Stimulated activated CD8-positive, alpha-beta memory T cell treated with anti-CD3 and anti-CD28 coated beads, Interleukin-4, amount 100 ng/mL, for 24 hours (primary cell): Measurements from ENCODE around the gene FBL.
"Not testable (repeated sequence)": the region's sequence is repeated elsewhere in the genome, so short reads cannot be mapped to it uniquely, and the experiment has no call there.

Experiments
- DNase-seq: peaks from one replicate; pipeline ENCODE4 v3.0.0-alpha.2; 2020; ENCODE audit warnings: low read depth

Gene FBL

GRCh38 chr19:39845933-39846677 lies at the start of gene FBL:
Gene FBL (minus strand): TSS chr19:39846379. CDS start chr19:39846300, 79 bp downstream.
- DNase-seq = peak; percentile 97

- DNase-seq = not testable (repeated sequence)
These were observed 48.9 kb upstream of the FBL start for GRCh38 chr19:39895096-39895495.

GRCh38 chr19:39894236-39894606 lies 48.0 kb upstream of the FBL start:
- not testable (repeated sequence) for DNase-seq

- DNase-seq = peak; percentile 67
These were observed 47.4 kb upstream of the FBL start for GRCh38 chr19:39893366-39894235.

GRCh38 chr19:39892506-39892902 lies 46.3 kb upstream of the FBL start:
- not testable (repeated sequence) for DNase-seq

GRCh38 chr19:39891660-39892505 lies 45.7 kb upstream of the FBL start:
- not testable (repeated sequence) for DNase-seq

- no peak for DNase-seq
These were observed 44.8 kb upstream of the FBL start for GRCh38 chr19:39890755-39891551.

- not testable (repeated sequence) for DNase-seq
These were observed 43.9 kb upstream of the FBL start for GRCh38 chr19:39889872-39890754.

DNA sequence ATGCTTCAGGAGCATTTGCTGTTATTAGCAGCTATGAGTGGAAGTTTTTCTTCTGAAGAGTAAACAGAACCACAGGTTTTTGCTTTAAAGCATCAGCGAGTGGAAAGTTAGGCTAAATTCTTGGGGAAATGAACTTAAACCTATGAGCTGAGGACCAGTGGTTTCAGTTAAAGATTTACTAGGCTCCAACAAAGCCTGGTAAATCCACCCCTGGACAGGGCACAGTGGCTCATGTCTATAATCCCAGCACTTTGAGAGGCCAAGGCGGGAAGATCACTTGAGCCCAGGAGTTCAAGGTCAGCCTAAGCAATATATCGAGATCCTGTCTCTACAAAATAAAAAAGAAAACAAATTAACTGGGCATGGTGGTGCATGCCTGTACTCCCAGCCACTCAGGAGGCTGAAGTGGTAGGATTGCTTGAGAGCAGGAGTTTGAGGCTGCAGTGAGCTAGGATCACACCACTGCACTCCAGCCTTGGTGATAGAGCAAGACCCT lies 41.3 kb upstream of the FBL start:
- DNase-seq = not testable (repeated sequence)

DNA sequence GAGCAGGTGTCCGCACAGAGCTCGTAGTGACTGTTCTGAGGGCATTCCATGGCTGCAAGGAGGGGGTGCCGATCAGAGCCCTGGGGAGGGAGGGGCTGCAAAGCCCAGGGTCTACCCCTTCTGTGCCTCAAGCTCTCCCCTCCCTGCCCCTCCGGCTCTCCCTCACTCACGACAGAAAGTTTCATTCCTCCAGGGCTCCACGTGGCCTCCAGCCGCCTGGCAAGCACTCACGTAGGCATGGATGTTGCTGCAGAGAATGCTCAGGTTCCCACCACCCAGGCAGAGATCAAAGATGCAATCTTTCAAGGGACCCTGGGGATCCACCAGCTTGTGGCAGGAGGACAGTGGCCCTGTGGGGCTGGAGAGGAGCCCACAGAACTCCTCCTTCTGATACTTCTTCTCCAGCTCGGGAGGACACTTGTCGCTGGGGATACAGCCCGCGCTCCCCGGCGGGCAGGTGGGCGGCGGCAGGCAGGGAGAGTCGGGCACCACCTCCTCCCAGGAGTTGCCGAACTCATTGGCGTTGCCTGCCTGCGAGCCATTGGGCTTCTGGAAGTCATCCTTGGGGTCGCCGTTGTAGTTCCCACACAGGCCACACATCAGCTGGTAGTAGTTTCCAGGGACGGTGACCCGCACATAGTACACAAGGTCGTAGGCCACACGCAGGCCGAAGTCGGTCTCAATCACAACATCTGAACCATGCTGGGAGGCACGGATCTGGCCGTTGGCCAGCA lies 39.8 kb upstream of the FBL start:
- DNase-seq = not testable (repeated sequence)

DNA sequence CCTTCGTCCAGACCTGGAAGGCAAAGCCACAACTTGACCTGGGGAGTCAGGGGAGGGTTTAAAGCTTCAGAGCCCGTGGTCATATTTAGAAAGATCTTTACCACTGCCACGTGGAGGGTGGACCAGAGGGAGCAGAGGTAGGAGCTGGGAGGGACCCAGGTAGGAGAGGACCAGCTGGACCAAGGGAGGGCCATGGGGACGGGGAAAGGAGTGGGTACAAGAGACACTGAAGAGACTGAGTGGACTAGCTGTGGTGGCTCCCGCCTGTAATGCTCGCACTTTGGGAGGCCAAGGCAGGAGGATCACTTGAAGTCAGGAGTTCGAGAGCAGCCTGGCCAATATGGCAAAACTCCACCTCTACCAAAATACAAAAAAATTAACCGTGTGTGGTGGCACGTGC lies 38.5 kb upstream of the FBL start:
- not testable (repeated sequence) for DNase-seq

DNA sequence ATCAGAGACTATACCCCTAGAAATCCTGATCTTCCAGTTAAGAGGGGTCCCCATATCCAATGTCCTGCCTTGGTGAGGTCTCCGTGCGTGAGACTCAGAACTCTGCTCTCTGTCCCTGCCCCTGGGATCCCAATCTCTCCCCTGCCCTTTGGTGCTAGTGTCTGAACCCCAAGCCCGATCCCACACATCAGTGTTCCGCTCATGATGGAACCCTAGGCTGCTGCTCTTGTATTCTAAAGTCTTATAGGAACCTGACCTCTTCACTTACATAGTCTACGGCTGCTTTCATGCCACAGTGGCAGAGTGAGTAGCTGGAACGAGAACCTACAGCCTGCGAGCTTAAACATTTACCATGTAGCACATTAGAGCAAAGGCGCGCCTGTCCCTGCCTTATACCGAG lies 36.5 kb upstream of the FBL start:
- DNase-seq = not testable (repeated sequence)

DNA sequence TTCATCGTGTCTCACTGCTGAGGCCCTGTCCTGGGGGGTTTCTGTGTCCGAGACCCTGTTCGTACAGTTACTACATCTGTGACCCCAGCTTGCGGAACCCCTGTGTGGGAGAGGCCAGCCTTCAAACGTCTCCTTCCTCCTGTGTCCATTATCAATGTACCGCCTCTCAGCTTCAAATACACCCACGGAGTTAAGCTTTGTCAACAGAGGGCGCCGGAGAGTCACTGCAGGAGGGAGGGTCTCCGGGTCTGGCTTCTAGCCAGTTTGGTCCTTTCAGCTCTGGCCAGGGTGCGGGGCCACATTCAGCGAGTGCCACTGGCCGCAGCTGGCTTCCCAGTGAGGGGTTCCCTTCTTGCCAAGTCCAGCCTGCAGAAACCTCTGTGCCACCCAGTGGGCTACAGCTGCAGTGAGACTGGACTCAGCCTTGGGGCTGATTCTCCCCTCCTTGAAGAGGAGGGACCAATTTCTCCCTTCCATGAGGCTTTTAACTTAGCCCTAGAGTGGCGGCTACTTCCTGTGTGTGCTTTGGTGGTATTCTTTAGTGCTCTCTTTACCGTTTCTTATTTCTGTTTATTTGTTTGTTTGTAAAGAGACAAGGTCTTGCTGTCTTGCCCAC lies 35.4 kb upstream of the FBL start:
- not testable (repeated sequence) for DNase-seq

GRCh38 chr19:39880241-39880640 lies 34.1 kb upstream of the FBL start:
- not testable (repeated sequence) for DNase-seq

DNA sequence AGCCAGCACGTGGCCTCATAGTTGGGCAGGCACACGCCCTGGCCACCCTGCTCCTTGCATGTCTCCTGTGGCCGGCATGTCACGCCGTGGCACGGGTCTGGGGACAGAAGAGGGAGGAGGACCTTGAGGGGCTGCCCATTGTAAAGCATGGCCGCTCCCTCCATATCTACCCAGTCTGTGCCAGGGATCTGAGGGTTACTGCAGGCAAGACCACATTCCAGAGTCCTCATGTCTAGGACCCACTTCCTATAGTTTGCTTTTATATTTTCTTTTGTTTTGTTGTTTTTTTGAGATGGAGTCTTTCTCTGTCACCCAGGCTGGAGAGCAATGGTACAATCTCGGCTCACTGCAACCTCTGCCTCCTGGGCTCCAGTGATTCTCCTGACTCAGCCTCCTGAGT lies 33.6 kb upstream of the FBL start:
- not testable (repeated sequence) for DNase-seq

- DNase-seq = not testable (repeated sequence)
These were observed 32.7 kb upstream of the FBL start for GRCh38 chr19:39878866-39879265.

DNA sequence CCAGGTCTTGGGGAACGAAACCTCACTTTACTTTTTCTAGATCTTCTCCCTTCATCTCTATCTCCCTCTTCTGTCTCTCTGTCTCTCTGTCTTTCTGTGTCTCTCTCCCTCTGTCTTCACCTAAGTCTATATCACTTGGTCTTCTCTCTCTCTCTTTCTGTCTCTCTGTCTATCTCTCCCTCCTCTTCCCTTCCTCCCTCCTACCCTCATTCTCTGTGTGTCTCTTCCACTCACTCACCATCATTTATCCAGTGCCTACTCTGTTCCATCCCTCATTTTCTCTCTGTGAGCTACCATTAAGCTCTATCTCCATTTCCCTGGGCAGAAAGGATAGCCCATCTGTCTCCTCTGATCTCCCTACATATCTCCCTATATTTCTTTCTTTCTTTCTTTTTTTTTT lies 32.2 kb upstream of the FBL start:
- no peak for DNase-seq

GRCh38 chr19:39877982-39878381 lies 31.8 kb upstream of the FBL start:
- not testable (repeated sequence) for DNase-seq

DNA sequence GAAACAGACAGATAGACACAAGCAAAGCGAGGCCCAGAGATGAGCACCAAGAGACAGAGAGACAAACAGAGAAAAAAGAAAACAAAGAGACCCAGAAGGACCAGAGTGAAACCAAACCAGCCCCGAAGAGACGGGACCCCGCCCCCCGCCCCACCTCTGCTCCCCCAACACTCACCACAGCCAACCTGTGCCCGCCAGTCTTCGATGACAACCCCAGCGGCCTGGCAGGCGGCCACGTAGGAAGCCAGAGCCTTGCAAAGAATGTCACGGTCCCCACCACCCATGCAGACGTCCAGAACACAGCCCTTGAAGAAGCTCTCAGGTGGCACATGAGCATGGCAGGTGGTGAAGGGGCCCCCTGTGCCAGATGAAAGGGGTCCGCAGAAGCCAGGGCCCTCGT lies 31.3 kb upstream of the FBL start:
- not testable (repeated sequence) for DNase-seq
